GM21619 (cell line): Measurements from ENCODE around the gene TENM4.

ENCODE experiments used
- ATAC-seq: cut with Tn5 transposase; IDR thresholded peaks from one replicate; pipeline ENCODE4 v1.9.1; 2021; ENCODE audit not compliant: unreplicated experiment

TENM4 gene

GRCh38 chr11:78772186-78772585 lies 668.6 kb downstream of the TENM4 start:
- no peak for ATAC-seq

- ATAC-seq, result no peak
Measured at GRCh38 chr11:78770931-78771330, 669.9 kb downstream of the TENM4 start.

GRCh38 chr11:78768971-78769370 lies 671.9 kb downstream of the TENM4 start:
- ATAC-seq, result no peak

GRCh38 chr11:78768345-78768744 lies 672.5 kb downstream of the TENM4 start:
- no peak for ATAC-seq

GRCh38 chr11:78767027-78767932 lies 673.5 kb downstream of the TENM4 start:
- no peak for ATAC-seq

- ATAC-seq, result no peak
Measured at GRCh38 chr11:78764946-78765345, 675.9 kb downstream of the TENM4 start.

- no peak for ATAC-seq
Measured at GRCh38 chr11:78763664-78764063, 677.2 kb downstream of the TENM4 start.

GRCh38 chr11:78762105-78762504 lies 678.7 kb downstream of the TENM4 start:
- ATAC-seq, result no peak

GRCh38 chr11:78759071-78759470 lies 681.8 kb downstream of the TENM4 start:
- ATAC-seq, result no peak

GRCh38 chr11:78753297-78753696 lies 687.5 kb downstream of the TENM4 start:
- no peak for ATAC-seq

- no peak for ATAC-seq
Measured at GRCh38 chr11:78752494-78752893, 688.3 kb downstream of the TENM4 start.

GRCh38 chr11:78748918-78749690 lies 691.7 kb downstream of the TENM4 start:
- ATAC-seq, result no peak

GRCh38 chr11:78744949-78745348 lies 695.9 kb downstream of the TENM4 start:
- ATAC-seq, result no peak

GRCh38 chr11:78744202-78744601 lies 696.6 kb downstream of the TENM4 start:
- no peak for ATAC-seq

GRCh38 chr11:78742430-78742829 lies 698.4 kb downstream of the TENM4 start:
- ATAC-seq, result no peak

GRCh38 chr11:78741741-78742140 lies 699.1 kb downstream of the TENM4 start:
- ATAC-seq, result no peak

- ATAC-seq, result no peak
Measured at GRCh38 chr11:78740199-78741071, 700.4 kb downstream of the TENM4 start.

- ATAC-seq, result no peak
Measured at GRCh38 chr11:78737891-78738290, 702.9 kb downstream of the TENM4 start.

GRCh38 chr11:78737301-78737700 lies 703.5 kb downstream of the TENM4 start:
- no peak for ATAC-seq

- ATAC-seq, result no peak
Measured at GRCh38 chr11:78735711-78736110, 705.1 kb downstream of the TENM4 start.

GRCh38 chr11:78733031-78733430 lies 707.8 kb downstream of the TENM4 start:
- ATAC-seq, result no peak
